Measurements from ENCODE around the gene ATP10A. TPM values are rescaled to one million over a fixed set of nuclear protein-coding genes. Genes with fewer than 3 reads are reported as not detected.
"Not testable (repeated sequence)": the region's sequence is repeated elsewhere in the genome, so short reads cannot be mapped to it uniquely, and the experiment has no call there.

Gene ATP10A
- polyA plus RNA-seq, 1 donor (not counting 4 experiments of a cell fraction or from before 2014, with no cell fraction given): not detected

DNA sequence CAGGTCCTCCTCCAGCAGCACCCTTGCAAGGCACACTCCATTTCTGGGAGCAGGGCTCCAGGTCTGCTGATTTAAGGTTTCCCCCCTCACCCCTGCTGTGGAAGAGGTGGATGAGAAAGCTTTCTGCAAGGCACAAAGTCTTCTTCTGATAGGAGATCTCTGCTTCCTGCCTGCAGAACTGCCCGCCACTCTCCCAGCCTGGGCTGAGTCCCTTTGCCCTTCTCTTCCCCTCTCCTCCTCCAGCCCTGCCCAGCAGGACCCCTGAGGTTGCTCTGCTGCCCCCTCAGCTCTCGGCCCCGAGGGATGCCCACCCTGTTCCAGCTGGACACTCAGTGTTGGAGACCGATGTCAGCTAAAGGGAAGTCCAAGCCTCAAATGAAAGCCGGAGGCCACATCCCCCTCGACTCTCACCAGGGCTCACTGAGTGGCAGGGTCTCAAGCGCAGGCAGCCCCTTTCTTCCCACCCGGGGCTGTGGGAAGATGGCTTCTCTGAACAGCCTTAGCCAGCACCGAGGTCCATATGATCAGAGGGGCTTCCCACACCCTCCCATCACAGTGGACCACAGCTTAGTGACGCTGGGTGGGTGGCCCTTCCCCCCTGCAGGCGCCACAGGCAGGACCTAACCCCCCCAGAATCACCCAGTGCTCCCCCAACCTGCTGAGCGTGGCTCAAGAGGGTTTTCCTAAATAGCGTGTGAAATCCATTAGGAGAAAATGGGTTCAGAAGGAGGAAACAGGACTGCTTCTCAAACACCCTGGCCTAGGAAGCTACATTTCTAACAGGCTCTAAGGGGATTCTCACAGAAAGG lies 4.0 kb downstream of the ATP10A start:
- no peak for FAIRE-seq

DNA sequence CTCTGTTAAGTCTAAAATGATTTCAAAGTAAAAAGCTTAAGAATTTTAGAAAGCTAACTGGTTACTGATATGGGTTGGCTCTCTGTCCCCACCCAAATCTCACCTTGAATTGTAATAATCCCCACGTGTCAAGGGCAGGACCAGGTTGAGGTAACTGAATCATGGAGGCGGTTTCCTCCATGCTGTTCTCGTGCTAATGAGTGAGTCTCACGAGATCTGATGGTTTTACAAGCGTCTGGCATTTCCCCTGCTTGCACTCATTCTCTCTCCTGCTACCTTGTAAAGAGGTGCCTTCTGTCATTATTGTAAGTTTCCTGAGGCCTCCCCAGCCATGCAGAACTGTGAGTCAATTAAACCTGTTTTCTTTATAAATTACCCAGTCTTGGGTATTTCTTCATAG lies 7.1 kb downstream of the ATP10A start:
- H3K27me3 ChIP-seq (ENCODE audit: control insufficient read depth, extremely low read depth, insufficient read depth, low read length); dilution Hi-C loops (cut with MboI; ENCODE audit: extremely low pct_ligation_motif_present, low sequenced_read_pairs); FAIRE-seq; H3K9me1 ChIP-seq (ENCODE audit: control insufficient read depth, extremely low read depth, insufficient read depth, low read length); H3K9ac ChIP-seq (ENCODE audit: control insufficient read depth, extremely low read depth, insufficient read depth, low read length); H2AFZ ChIP-seq (ENCODE audit: control insufficient read depth, low read length); H4K20me1 ChIP-seq (ENCODE audit: control insufficient read depth, extremely low read depth, insufficient read depth, low read length); H3K4me3 ChIP-seq (ENCODE audit: control insufficient read depth in 2 of 3, extremely low read depth in 1 of 3, insufficient read depth in 2 of 3, low read depth in 1 of 3, low read length in 3 of 3); H3K4me2 ChIP-seq (ENCODE audit: control insufficient read depth, extremely low read depth, insufficient read depth, low read depth, low read length); H3K27ac ChIP-seq (ENCODE audit: control insufficient read depth, insufficient read depth, low read length); DNase-seq (ENCODE audit: low read depth, low spot score); H3K36me3 ChIP-seq (ENCODE audit: control insufficient read depth in 2 of 2, extremely low read depth in 1 of 2, insufficient read depth in 2 of 2, low read length in 2 of 2); H3K4me1 ChIP-seq (ENCODE audit: control insufficient read depth, extremely low read depth, insufficient read depth, low read length); H3K9me3 ChIP-seq (ENCODE audit: control insufficient read depth, low read depth, low read length); H3K79me2 ChIP-seq (ENCODE audit: control insufficient read depth, insufficient read depth, low read length): not testable (repeated sequence)

More for the DNA sequence above, 4.0 kb downstream of the ATP10A start:
- no peaks in the 10 kb centered on the region for H3K79me2 ChIP-seq (ENCODE audit: control insufficient read depth, insufficient read depth, low read length)
- no peak overlapping the region for H3K4me3 ChIP-seq (ENCODE audit: control insufficient read depth in 2 of 3, extremely low read depth in 1 of 3, insufficient read depth in 2 of 3, low read depth in 1 of 3, low read length in 3 of 3)
- H3K27me3 ChIP-seq (ENCODE audit: control insufficient read depth, extremely low read depth, insufficient read depth, low read length): peaks cover 16% of the 10 kb centered on the region
- no peak for DNase-seq (ENCODE audit: low read depth, low spot score)
- no peaks in the 10 kb centered on the region for H3K9me1 ChIP-seq (ENCODE audit: control insufficient read depth, extremely low read depth, insufficient read depth, low read length)
- H3K4me1 ChIP-seq (ENCODE audit: control insufficient read depth, extremely low read depth, insufficient read depth, low read length): no peaks in the 10 kb centered on the region
- H4K20me1 ChIP-seq (ENCODE audit: control insufficient read depth, extremely low read depth, insufficient read depth, low read length): no peaks in the 10 kb centered on the region
- H3K9me3 ChIP-seq (ENCODE audit: control insufficient read depth, low read depth, low read length): no peaks in the 10 kb centered on the region
- no peak overlapping the region for H3K27ac ChIP-seq (ENCODE audit: control insufficient read depth, insufficient read depth, low read length)
- TF ChIP-seq EZH2 (IDR thresholded peaks at IDR 0.05; ENCODE audit: low read length): no peak
- TF ChIP-seq, protein P1, sequence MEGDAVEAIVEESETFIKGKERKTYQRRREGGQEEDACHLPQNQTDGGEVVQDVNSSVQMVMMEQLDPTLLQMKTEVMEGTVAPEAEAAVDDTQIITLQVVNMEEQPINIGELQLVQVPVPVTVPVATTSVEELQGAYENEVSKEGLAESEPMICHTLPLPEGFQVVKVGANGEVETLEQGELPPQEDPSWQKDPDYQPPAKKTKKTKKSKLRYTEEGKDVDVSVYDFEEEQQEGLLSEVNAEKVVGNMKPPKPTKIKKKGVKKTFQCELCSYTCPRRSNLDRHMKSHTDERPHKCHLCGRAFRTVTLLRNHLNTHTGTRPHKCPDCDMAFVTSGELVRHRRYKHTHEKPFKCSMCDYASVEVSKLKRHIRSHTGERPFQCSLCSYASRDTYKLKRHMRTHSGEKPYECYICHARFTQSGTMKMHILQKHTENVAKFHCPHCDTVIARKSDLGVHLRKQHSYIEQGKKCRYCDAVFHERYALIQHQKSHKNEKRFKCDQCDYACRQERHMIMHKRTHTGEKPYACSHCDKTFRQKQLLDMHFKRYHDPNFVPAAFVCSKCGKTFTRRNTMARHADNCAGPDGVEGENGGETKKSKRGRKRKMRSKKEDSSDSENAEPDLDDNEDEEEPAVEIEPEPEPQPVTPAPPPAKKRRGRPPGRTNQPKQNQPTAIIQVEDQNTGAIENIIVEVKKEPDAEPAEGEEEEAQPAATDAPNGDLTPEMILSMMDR (optimal IDR thresholded peaks at IDR 0.05 in 1 of 3, IDR thresholded peaks at IDR 0.05 in 1 of 3, conservative IDR thresholded peaks at IDR 0.05 in 1 of 3; ENCODE audit: extremely low read depth in 1 of 3, insufficient read depth in 2 of 3, low read length in 3 of 3): no peak
- H2AFZ ChIP-seq (ENCODE audit: control insufficient read depth, low read length): no peak overlapping the region
- H3K4me2 ChIP-seq (ENCODE audit: control insufficient read depth, extremely low read depth, insufficient read depth, low read depth, low read length): no peak overlapping the region
- dilution Hi-C loops (cut with MboI; ENCODE audit: extremely low pct_ligation_motif_present, low sequenced_read_pairs): no loop called here
- H3K9ac ChIP-seq (ENCODE audit: control insufficient read depth, extremely low read depth, insufficient read depth, low read length): no peak overlapping the region
- no peaks in the 10 kb centered on the region for H3K36me3 ChIP-seq (ENCODE audit: control insufficient read depth in 2 of 2, extremely low read depth in 1 of 2, insufficient read depth in 2 of 2, low read length in 2 of 2)
